MCF 10A (cell line): Measurements from ENCODE around the gene FXYD5. TPM values are rescaled to one million over a fixed set of nuclear protein-coding genes. Genes with fewer than 3 reads are reported as not detected.
"Not testable (repeated sequence)": the region's sequence is repeated elsewhere in the genome, so short reads cannot be mapped to it uniquely, and the experiment has no call there.

Experiments
- BruUV-seq: library from RNA; stranded (reverse); fragments of 400-500 nt; replicated peaks from 2 replicates; lab custom pipeline; 2021; lab: Mats Ljungman, UMichigan
- CTCF ChIA-PET: fragments of 300-600 bp; sonication (Branson Sonifier 250); formaldehyde crosslinking; extraction: SDS; loops from one replicate; lab custom pipeline; 2021; ENCODE audit warnings: antibody characterized with exemption, inconsistent platforms; lab: Yijun Ruan, JAX
- POLR2A ChIA-PET: fragments of 300-600, 350-650 bp; sonication (Branson Sonifier 250); formaldehyde crosslinking; extraction: SDS; loops from one replicate; lab custom pipeline; 2020; ENCODE audit warnings: antibody characterized with exemption, inconsistent platforms; lab: Yijun Ruan, JAX
- DNase-seq: peaks from one replicate; pipeline ENCODE4 v3.0.0-alpha.2; 2018; ENCODE audit not compliant: unreplicated experiment
- H3K27ac Mint-ChIP-seq: one replicate; pipeline ENCODE4 v1.8.0; 2022; ENCODE audit warnings: mild to moderate bottlenecking, low read depth, mixed read lengths; ENCODE audit not compliant: unreplicated experiment
- H3K27me3 Mint-ChIP-seq: one replicate; pipeline ENCODE4 v1.8.0; 2022; ENCODE audit warnings: mixed read lengths; ENCODE audit not compliant: insufficient read depth, unreplicated experiment
- H3K36me3 Mint-ChIP-seq: one replicate; pipeline ENCODE4 v1.8.0; 2022; ENCODE audit warnings: mild to moderate bottlenecking, moderate library complexity, mixed read lengths; ENCODE audit not compliant: insufficient read depth, unreplicated experiment
- H3K4me1 Mint-ChIP-seq: one replicate; pipeline ENCODE4 v1.8.0; 2022; ENCODE audit warnings: mixed read lengths; ENCODE audit not compliant: insufficient read depth, unreplicated experiment
- H3K4me3 Mint-ChIP-seq: one replicate; pipeline ENCODE4 v1.8.0; 2022; ENCODE audit warnings: mild to moderate bottlenecking, moderate library complexity, mixed read lengths; ENCODE audit not compliant: unreplicated experiment
- H3K9me3 Mint-ChIP-seq: one replicate; pipeline ENCODE4 v1.8.0; 2022; ENCODE audit warnings: mixed read lengths; ENCODE audit not compliant: unreplicated experiment
- intact Hi-C: fragments of 100-400 bp; cut with micrococcal nuclease; formaldehyde crosslinking; loops from 2 replicates; pipeline ENCODE4 v1.14.1; 2022
- total RNA-seq: library from RNA; stranded (reverse); gene quantifications from 2 replicates; pipeline ENCODE4 v1.2.3, GENCODE V29; 2022
- TF ChIP-seq, protein P1 (sequence below): fragments of 200-600 bp; IDR thresholded peaks from one replicate; pipeline ENCODE4 v1.8.0; 2022; ENCODE audit warnings: antibody characterized with exemption, mild to moderate bottlenecking; ENCODE audit not compliant: unreplicated experiment

The FXYD5 gene
- total RNA-seq, 1 experiment from 2014 or later, result 150 TPM

DNA sequence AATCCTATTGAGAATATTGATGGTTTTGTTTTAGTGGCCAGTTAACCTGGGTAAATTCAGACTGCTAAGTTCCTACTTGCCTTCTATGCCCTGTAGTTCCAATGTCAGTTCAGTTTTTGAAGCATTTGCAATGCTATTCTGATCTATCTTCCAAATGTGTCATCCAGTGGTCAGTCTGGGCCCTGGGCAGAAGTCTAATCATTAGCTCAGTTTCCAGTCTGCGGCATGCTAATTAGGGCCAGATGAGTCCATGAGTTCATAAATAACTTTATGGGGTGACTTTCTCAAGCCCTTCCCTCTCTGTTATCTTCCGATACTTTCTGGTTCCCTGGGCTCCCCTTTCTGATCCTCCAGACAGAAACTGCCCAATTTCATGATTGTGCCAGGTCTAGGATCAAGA is 41.3 kb downstream of the FXYD5 start:
- Mint-ChIP-seq H3K9me3 (peaks cover 9% of the 10 kb centered on the region), H3K4me3 (no peak overlapping the region), H3K27ac (no peak overlapping the region), H3K27me3 (peaks cover 29% of the 10 kb centered on the region), H3K36me3 (no peaks in the 10 kb centered on the region), H3K4me1 (no peaks in the 10 kb centered on the region)
- POLR2A ChIA-PET, result no interaction called here
- no peak for DNase-seq
- CTCF ChIA-PET, result no interaction called here
- TF ChIP-seq, protein P1, sequence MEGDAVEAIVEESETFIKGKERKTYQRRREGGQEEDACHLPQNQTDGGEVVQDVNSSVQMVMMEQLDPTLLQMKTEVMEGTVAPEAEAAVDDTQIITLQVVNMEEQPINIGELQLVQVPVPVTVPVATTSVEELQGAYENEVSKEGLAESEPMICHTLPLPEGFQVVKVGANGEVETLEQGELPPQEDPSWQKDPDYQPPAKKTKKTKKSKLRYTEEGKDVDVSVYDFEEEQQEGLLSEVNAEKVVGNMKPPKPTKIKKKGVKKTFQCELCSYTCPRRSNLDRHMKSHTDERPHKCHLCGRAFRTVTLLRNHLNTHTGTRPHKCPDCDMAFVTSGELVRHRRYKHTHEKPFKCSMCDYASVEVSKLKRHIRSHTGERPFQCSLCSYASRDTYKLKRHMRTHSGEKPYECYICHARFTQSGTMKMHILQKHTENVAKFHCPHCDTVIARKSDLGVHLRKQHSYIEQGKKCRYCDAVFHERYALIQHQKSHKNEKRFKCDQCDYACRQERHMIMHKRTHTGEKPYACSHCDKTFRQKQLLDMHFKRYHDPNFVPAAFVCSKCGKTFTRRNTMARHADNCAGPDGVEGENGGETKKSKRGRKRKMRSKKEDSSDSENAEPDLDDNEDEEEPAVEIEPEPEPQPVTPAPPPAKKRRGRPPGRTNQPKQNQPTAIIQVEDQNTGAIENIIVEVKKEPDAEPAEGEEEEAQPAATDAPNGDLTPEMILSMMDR, result no peak
- intact Hi-C loops, result no loop called here
- BruUV-seq, result no TSS peak

- H3K4me1 Mint-ChIP-seq, H3K4me3 Mint-ChIP-seq, CTCF ChIA-PET, H3K36me3 Mint-ChIP-seq, POLR2A ChIA-PET, BruUV-seq, H3K9me3 Mint-ChIP-seq, intact Hi-C loops, H3K27ac Mint-ChIP-seq: not testable (repeated sequence)
- H3K27me3 Mint-ChIP-seq, result peaks cover 22% of the 10 kb centered on the region
- DNase-seq, result peak; percentile 54
Measured at GRCh38 chr19:35196861-35197260, 42.3 kb downstream of the FXYD5 start.

DNA sequence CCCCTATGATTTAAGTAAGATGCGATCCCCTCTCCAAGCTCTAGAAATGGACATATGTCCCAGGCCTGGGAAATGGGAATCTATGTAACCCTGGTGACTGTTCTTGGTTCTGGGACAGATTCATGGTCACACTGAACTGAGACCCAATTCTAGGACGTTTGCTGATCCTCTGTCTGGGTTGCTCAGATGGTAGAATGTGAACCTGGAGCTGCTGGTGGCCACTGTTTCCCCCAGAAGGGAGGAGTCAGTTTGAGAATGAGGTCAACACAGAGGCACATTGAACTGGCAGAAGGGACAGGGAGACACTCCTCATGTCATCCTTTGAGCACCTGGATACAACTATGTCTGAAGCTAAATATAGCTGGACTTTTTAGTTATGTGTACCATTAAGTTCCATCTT is 44.9 kb downstream of the FXYD5 start:
- Mint-ChIP-seq H3K27ac (no peak overlapping the region), H3K27me3 (peaks cover 22% of the 10 kb centered on the region), H3K9me3 (no peaks in the 10 kb centered on the region), H3K36me3 (no peaks in the 10 kb centered on the region), H3K4me1 (no peaks in the 10 kb centered on the region), H3K4me3 (no peak overlapping the region)
- no TSS peak for BruUV-seq
- DNase-seq, result no peak
- POLR2A ChIA-PET, result interaction anchor here (0.6 to 0.7 kb wide), 2 partner anchors 72 to 75 kb away, joined by 3 read pairs; no protein-coding TSS in a partner anchor
- TF ChIP-seq, protein P1, result no peak
- CTCF ChIA-PET, result interaction anchor here (0.8 to 2.1 kb wide), 4 partner anchors 28 to 64 kb away, joined by 3 to 7 read pairs (median 3); no protein-coding TSS in a partner anchor
- intact Hi-C loops, result no loop called here

- no peaks in the 10 kb centered on the region for H3K4me1 Mint-ChIP-seq
- POLR2A ChIA-PET, result interaction anchor here (1.4 kb wide), 1 partner anchor 11 kb away, joined by 4 read pairs; no protein-coding TSS in a partner anchor
- intact Hi-C loops, result no loop called here
- no peak overlapping the region for H3K27ac Mint-ChIP-seq
- H3K27me3 Mint-ChIP-seq, result peaks cover 22% of the 10 kb centered on the region
- H3K9me3 Mint-ChIP-seq, result no peaks in the 10 kb centered on the region
- CTCF ChIA-PET, result interaction anchor here (0.6 to 0.7 kb wide), 2 partner anchors 11 to 159 kb away, joined by 3 read pairs; no protein-coding TSS in a partner anchor
- DNase-seq, result no peak
- TF ChIP-seq, protein P1, result no peak
- no peaks in the 10 kb centered on the region for H3K36me3 Mint-ChIP-seq
- H3K4me3 Mint-ChIP-seq, result no peak overlapping the region
- no TSS peak for BruUV-seq
Measured at GRCh38 chr19:35202722-35203688, 48.5 kb downstream of the FXYD5 start.
